ENCODE measurements around the gene CAMTA1.

DNA sequence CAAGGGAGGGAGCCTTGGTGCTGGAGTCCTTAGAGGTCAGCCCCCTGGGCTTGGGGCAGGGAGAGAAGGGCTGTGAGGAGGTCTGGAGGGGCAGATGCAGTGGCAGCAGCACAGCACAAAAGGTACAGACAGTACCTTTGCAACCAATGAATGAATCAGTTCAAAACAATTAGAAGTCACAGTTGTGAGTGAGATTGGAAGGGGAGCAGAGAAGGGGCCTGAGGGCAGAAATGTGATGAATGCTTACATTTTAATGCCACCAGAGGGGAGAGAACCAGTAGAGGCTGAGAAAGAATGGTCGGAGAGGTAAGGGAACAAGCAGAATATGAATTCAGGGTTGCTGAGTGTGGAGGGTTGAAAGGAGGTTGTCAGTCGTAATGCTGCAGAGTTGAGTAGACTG is 24.2 kb downstream of the CAMTA1 start:
- TF ChIP-seq ZNF274 (IDR thresholded peaks at IDR 0.05; ENCODE audit: low read depth, low read length): no peak
- TF ChIP-seq SRF (IDR thresholded peaks at IDR 0.05; ENCODE audit: low read depth): no peak
- no peak for TF ChIP-seq ZFX (IDR thresholded peaks at IDR 0.05)
- TF ChIP-seq, protein P1, sequence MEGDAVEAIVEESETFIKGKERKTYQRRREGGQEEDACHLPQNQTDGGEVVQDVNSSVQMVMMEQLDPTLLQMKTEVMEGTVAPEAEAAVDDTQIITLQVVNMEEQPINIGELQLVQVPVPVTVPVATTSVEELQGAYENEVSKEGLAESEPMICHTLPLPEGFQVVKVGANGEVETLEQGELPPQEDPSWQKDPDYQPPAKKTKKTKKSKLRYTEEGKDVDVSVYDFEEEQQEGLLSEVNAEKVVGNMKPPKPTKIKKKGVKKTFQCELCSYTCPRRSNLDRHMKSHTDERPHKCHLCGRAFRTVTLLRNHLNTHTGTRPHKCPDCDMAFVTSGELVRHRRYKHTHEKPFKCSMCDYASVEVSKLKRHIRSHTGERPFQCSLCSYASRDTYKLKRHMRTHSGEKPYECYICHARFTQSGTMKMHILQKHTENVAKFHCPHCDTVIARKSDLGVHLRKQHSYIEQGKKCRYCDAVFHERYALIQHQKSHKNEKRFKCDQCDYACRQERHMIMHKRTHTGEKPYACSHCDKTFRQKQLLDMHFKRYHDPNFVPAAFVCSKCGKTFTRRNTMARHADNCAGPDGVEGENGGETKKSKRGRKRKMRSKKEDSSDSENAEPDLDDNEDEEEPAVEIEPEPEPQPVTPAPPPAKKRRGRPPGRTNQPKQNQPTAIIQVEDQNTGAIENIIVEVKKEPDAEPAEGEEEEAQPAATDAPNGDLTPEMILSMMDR (IDR thresholded peaks at IDR 0.05 in 2 of 3, conservative IDR thresholded peaks at IDR 0.05 in 1 of 3; ENCODE audit: borderline replicate concordance in 1 of 3, insufficient read depth in 1 of 3, low read depth in 2 of 3, low read length in 2 of 3): no peak
- no peak for TF ChIP-seq EGR1 (IDR thresholded peaks at IDR 0.05; ENCODE audit: low read depth)
- no peak for TF ChIP-seq EZH2phosphoT487 (IDR thresholded peaks at IDR 0.05; ENCODE audit: borderline replicate concordance)
- no peak for TF ChIP-seq POLR2A (IDR thresholded peaks at IDR 0.05; ENCODE audit: borderline replicate concordance, extremely low read depth, insufficient read depth, insufficient read length)
- no peak for TF ChIP-seq POLR2AphosphoS5 (IDR thresholded peaks at IDR 0.05; ENCODE audit: low read depth, low read length)
- TF ChIP-seq EZH2 (IDR thresholded peaks at IDR 0.05): no peak
- TF ChIP-seq, protein P2, sequence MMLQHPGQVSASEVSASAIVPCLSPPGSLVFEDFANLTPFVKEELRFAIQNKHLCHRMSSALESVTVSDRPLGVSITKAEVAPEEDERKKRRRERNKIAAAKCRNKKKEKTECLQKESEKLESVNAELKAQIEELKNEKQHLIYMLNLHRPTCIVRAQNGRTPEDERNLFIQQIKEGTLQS (IDR thresholded peaks at IDR 0.05): no peak

Data from HCT116 (cell line).